ENCODE data around the gene DIS3L2. TPM values are rescaled to one million over a fixed set of nuclear protein-coding genes. Genes with fewer than 3 reads are reported as not detected.

The DIS3L2 gene
- total RNA-seq, 1 donor from 2014 or later: 46.5 TPM

DNA sequence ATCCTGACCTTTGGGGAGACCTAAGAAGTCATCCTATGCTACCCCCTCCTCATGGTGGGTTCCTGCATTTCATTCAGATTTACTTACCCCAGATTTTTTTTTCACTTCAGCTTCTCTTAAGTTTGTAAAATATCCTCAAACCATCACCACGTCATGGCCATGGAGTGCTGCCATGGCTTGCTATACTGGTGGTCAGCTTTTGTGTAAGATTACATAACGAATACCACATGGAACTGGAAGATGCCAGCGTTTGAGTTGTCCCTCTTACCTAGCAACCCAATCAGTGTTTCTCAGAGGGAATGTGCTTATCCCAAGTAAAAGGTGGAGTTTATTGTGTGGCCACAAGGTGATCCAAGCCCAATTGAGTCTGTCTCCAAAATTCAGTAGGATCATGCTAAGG lies 268.4 kb downstream of the DIS3L2 start:
- intact Hi-C loops (cut with DNase I): no loop called here
- no peak for ATAC-seq
- DNase-seq (ENCODE audit: low spot score): no peak

DNA sequence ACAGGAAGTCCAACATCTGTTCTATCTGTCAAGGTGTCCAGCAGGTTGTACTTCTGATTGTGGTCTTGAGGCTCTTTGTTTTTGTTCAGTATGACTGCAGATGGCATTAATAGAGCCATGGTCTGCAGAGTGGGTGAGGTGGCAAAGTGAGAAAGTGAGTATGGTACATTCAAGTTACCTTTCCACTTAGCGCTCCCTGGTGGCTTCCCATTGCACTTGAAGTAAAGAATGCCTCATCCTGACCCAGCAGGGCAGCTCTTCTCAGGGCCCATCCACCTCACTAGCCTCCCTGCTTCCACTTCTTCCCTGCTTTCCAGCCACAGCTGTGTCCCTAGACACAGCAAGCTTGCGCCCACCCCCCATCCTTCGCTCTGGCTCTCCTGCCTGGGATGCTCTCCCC lies 269.0 kb downstream of the DIS3L2 start:
- intact Hi-C loops (cut with DNase I): no loop called here

DNA sequence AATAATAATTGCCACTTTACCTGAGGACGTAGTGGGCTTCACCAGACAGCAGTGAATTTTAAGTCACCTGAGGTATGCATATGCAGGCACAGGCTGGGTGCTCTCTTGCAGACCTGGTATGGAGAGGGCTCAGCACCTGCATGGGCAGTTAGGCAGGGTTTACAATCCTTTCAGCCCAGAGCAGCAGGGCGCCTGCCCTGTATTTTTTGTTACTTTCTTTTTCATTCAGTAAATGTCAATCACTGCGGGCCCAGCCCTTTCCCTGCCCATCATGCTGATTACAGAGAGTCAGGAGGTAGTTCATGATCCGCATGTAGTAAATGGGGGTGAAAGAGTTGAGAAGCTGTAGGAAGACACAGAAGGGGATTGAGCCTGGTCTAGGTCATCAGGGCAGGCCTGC lies 270.0 kb downstream of the DIS3L2 start:
- ATAC-seq (no peak), DNase-seq (ENCODE audit: low spot score) (no peak)
- intact Hi-C loops (cut with DNase I): no loop called here

More for the DNA sequence above, 269.0 kb downstream of the DIS3L2 start:
- no peak for DNase-seq (ENCODE audit: low spot score)
- ATAC-seq: no peak

DNA sequence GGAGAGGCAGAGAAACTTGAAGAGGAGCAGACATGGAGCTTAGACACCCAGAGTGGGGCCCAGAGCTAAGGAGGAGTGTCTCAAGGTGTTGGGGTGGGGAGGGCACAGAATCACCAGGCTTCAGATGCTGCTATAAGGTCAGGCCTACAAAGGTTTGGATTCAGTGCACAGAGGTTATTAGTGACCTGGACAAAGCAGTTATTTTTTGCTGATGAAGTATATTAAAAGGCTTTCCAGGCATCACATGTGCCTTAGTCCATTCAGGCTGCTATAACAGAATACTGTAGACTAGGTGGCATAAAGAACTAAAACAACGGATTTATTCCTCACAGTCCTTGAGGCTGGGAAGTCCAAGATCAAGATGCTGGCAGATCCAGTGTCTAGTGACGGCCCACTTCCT lies 271.4 kb downstream of the DIS3L2 start:
- DNase-seq (ENCODE audit: low spot score) (no peak), ATAC-seq (no peak)
- intact Hi-C loops (cut with DNase I): no loop called here

- ATAC-seq: no peak
- DNase-seq (ENCODE audit: low spot score): no peak
- intact Hi-C loops (cut with DNase I): no loop called here
Measured at GRCh38 chr2:232234922-232235615, 273.6 kb downstream of the DIS3L2 start.

DNA sequence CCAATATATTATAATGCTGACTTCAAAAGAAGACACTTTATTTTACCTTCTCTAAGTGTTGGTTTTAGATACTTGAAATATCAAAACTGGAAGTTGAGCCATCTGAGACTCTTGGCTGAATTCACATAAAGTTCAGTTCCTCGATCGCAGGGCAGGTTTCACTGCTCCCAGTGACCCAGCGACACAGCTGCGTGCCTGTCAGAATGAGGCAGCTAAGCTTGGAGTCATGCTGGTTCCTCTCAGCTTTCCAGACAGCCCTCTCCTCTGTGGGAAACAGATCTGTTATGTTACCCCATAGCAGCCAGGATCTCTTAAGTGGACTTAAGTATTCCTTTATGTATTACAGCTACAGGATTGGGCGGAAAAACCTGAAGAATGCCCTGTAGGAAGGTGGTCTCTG lies 274.2 kb downstream of the DIS3L2 start:
- intact Hi-C loops (cut with DNase I): no loop called here
- ATAC-seq: peak; percentile 62
- DNase-seq (ENCODE audit: low spot score): no peak

DNA sequence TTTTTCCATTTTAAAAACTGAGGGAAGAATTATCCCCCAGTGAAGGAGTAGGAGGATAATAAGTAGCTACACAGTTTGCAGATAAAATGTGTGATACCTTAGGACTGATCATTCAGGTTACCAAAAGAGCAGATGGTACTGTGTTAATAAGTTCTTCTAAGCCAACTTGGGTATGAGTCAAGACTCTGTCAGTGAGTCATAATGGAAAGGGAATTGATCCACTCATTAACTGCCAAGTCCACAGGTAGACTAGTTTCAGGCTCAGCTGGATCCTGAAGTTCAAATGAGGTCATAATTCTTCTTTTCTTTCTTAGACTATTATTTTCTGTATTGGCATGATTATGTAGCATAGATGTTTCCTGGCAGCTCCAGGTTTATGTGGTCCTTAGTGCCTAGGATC lies 274.7 kb downstream of the DIS3L2 start:
- ATAC-seq (no peak), DNase-seq (ENCODE audit: low spot score) (no peak)
- intact Hi-C loops (cut with DNase I): no loop called here

- DNase-seq (ENCODE audit: low spot score): no peak
- no peak for ATAC-seq
- intact Hi-C loops (cut with DNase I): no loop called here
Measured at GRCh38 chr2:232237464-232237863, 276.0 kb downstream of the DIS3L2 start.

GRCh38 chr2:232238108-232238507 lies 276.6 kb downstream of the DIS3L2 start:
- DNase-seq (ENCODE audit: low spot score) (no peak), ATAC-seq (no peak)
- intact Hi-C loops (cut with DNase I): no loop called here

DNA sequence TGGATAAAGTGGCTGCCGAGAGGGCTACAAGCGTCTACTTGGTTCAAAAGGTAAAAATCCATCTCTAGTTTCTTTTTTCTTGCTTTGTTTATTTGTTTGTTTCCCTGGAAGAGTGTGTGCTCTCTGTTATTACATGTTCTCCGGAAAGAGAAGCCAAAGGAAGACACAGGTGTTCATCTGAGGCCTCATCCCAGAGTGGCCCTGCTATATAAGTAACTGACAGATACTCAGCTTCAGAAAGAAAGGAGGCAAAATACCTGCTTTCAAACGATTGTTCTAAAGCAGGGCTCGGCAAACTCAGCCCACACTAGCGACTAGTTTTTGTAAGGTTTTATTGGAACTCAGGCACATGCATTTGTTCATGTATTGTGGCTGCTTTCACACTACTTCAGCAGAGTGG lies 277.1 kb downstream of the DIS3L2 start:
- intact Hi-C loops (cut with DNase I): no loop called here
- no peak for DNase-seq (ENCODE audit: low spot score)
- ATAC-seq: no peak

DNA sequence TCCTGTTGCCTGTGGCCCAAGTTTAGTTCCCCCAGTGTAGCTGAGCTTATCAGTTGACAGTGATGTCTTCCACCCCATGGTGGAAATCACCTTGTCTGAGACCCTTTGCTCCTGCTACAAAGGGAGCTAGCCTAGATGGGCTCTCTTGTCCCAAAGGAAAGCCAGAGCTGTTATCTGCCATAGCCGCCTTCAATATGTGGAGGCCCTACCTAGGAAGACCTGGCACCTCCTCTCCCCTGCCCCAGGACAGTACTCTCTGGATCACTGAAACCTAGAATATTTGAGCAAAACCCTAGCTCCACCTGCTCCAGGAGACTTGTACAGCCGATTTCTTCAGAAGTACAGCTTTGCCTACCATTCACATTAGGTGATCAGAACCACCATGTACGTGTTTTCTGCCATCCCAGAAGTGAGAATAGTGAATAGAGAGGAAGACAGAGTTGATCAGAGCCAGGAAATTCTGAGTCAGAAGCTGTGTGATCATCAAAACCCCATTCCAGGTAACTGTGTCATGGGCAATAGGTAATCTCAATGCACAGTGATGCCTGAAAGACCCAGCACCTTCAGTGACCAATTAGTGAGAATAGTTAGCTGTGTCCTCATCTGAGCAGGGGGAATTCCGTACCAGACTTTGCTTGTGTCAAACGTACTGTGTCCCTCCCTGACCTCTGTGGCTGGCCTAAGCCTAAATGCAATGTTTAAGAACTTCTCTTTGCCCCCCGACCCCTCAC lies 278.6 kb downstream of the DIS3L2 start:
- DNase-seq (ENCODE audit: low spot score) (no peak), ATAC-seq (no peak)
- intact Hi-C loops (cut with DNase I): no loop called here

- no peak for ATAC-seq
- DNase-seq (ENCODE audit: low spot score): no peak
- intact Hi-C loops (cut with DNase I): no loop called here
Measured at GRCh38 chr2:232240906-232241305, 279.4 kb downstream of the DIS3L2 start.

DNA sequence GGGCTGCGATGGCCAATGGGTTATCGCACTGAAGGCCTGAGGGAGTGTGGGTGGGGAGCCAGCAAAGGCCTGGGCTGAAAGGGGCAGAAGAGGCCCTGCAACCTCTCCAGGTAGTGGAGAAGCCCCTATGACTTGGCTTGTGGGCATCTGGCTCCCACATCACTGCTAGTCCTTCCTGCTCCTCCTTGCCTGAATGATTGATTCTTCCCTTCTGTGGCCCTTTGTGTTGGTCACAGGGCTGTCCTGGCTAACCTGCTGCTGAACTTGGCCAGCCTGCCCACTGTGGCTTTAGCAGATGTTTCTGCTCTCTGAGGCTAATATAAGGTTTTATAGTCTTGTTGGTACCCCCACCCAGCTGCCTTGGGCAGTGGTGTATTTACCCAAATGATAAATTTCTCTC lies 280.8 kb downstream of the DIS3L2 start:
- intact Hi-C loops (cut with DNase I): no loop called here
- ATAC-seq (no peak), DNase-seq (ENCODE audit: low spot score) (no peak)

- intact Hi-C loops (cut with DNase I): no loop called here
- no peak for DNase-seq (ENCODE audit: low spot score)
- no peak for ATAC-seq
Measured at GRCh38 chr2:232245111-232245510, 283.6 kb downstream of the DIS3L2 start.

DNA sequence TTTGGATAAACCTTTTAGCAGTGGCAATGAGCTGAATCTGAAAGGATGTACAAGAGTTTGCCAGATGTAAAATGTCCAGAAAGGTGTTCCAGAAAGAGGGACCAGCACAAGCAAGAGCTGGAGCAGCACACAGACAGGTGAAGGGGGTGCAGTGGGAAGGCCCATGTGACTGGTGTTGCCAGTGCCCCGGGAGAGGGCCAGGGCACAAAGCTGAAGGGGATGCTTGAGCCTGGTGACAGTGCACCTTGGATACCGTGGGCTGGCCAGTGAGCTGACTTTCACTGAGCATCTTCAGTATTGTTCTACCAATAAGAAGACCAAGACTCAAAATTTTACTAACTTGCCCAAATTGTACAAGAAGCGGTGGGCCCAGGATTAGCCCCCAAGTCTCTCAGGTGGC lies 284.7 kb downstream of the DIS3L2 start:
- ATAC-seq: no peak
- DNase-seq (ENCODE audit: low spot score): no peak
- intact Hi-C loops (cut with DNase I): no loop called here

- ATAC-seq (no peak), DNase-seq (ENCODE audit: low spot score) (no peak)
- intact Hi-C loops (cut with DNase I): no loop called here
Measured at GRCh38 chr2:232249096-232249495, 287.6 kb downstream of the DIS3L2 start.

- no peak for DNase-seq (ENCODE audit: low spot score)
- intact Hi-C loops (cut with DNase I): no loop called here
- no peak for ATAC-seq
Measured at GRCh38 chr2:232250246-232251175, 289.0 kb downstream of the DIS3L2 start.

DNA sequence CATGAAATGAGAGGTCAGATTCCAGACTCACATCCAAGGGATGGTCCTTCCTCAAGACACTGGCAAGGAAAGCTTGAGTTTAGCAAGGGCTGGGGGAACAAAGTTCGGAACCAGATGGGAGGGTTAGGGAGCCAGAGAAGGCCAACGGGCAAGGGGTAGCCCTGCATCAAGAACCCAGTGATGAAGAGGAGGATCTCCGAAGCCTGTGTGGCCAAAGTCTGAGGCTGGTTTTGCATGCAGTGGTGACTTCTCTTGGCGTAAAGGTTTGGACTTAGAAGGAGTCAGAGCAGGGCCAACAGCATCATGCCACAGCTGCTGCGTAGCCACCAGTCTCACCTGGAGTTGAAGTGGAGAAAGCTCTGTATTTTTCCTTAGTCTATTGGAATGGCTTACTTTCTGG lies 293.5 kb downstream of the DIS3L2 start:
- intact Hi-C loops (cut with DNase I): no loop called here
- ATAC-seq (no peak), DNase-seq (ENCODE audit: low spot score) (no peak)

DNA sequence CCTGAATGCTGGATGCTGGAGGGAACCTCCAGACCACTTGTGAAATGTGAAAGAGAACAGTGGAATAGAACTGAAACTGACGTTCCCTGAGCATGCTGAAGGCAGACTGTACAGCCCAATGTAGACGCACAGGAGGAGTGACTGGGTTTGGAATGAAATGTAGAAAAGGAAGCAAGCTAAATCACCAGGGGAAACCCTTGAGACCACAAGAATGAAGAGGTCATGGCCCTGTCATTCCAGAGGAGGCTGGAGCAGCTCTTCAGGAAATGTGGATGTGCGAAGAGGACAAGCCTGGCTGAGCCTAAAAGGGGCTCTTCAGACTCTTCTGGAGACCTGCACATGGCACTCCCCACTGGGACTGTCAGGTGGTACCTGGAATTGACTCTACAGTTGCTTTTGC lies 298.6 kb downstream of the DIS3L2 start:
- intact Hi-C loops (cut with DNase I): no loop called here
- ATAC-seq (peak; percentile 93), DNase-seq (ENCODE audit: low spot score) (no peak)

GRCh38 chr2:232261776-232262175 lies 300.3 kb downstream of the DIS3L2 start:
- ATAC-seq: no peak
- intact Hi-C loops (cut with DNase I): no loop called here
- no peak for DNase-seq (ENCODE audit: low spot score)
